ENCODE results near the gene RAB8B. TPM values are rescaled to one million over a fixed set of nuclear protein-coding genes. Genes with fewer than 3 reads are reported as not detected.

Gene RAB8B
- 11.3 to 18.4 TPM (median 17.1 TPM) in 5 replicates for total RNA-seq (2022; extraction: Qiagen RNA extraction)

GRCh38 chr15:63188926-63189871, at the start of gene RAB8B:
RAB8B (plus strand) TSS chr15:63189606; CDS start chr15:63189625, 19 bp downstream.

GRCh38 chr15:63157118-63157843, 32.1 kb upstream of the RAB8B start, which contains the start of gene RPS27L:
RPS27L (minus strand) TSS chr15:63157477; CDS start chr15:63157405, 72 bp downstream.

GRCh38 chr15:63277038-63277892, 87.9 kb downstream of the RAB8B start, which contains the start of gene APH1B:
APH1B (plus strand) TSS chr15:63277605; CDS start chr15:63277624, 19 bp downstream.

Other genes with a start within 250 kb of the RAB8B start
- gene TPM1, start 146.9 kb upstream of the RAB8B start, total RNA-seq (2022; extraction: Qiagen RNA extraction) = 399 to 506 TPM (median 471 TPM) in 5 replicates
- 28.2 to 31.5 TPM (median 30.5 TPM) in 5 replicates for gene LACTB, start 67.7 kb upstream of the RAB8B start, total RNA-seq (2022; extraction: Qiagen RNA extraction)
- gene RPS27L, start 32.1 kb upstream of the RAB8B start, total RNA-seq (2022; extraction: Qiagen RNA extraction) = 317 to 454 TPM (median 344 TPM) in 5 replicates
- gene APH1B, start 88.0 kb downstream of the RAB8B start, total RNA-seq (2022; extraction: Qiagen RNA extraction) = 20.0 to 24.8 TPM (median 21.4 TPM) in 5 replicates
- gene CA12, start 192.2 kb downstream of the RAB8B start, total RNA-seq (2022; extraction: Qiagen RNA extraction) = 162 to 219 TPM (median 203 TPM) in 5 replicates

All from A549 treated with dexamethasone at 1 μM for 4 hours (cell line).